HL-60 (cell line): ENCODE measurements around the gene IFI6.
A peak's percentile ranks its signal among the peaks of the same experiment; 100 is the strongest.
"Not testable (repeated sequence)": the region's sequence is repeated elsewhere in the genome, so short reads cannot be mapped to it uniquely, and the experiment has no call there.

Experiments used
- DNase-seq, 2 experiments: peaks; one replicate each; pipeline ENCODE4 v3.0.0-alpha.2; 2010 to 2020; ENCODE audit warnings: low read depth in 1 of 2, low spot score in 1 of 2
- H3K27ac ChIP-seq: fragments of 250-450 bp; sonication (Bioruptor Pico); replicated peaks from 2 replicates; pipeline ENCODE4 v1.5.1; 2020; ENCODE audit warnings: mild to moderate bottlenecking, moderate library complexity
- H3K27me3 ChIP-seq: fragments of 250-450 bp; sonication (Bioruptor Pico); 2 replicates; pipeline ENCODE4 v1.5.1; 2021; ENCODE audit warnings: mild to moderate bottlenecking, moderate library complexity; ENCODE audit not compliant: insufficient read depth, poor library complexity, severe bottlenecking
- H3K4me3 ChIP-seq: replicated peaks from 2 replicates; pipeline ENCODE4 v1.5.1; 2011; ENCODE audit warnings: mild to moderate bottlenecking, control low read depth, low read length; ENCODE audit not compliant: insufficient read depth
- GABPA ChIP-seq: IDR thresholded peaks from 2 replicates; pipeline ENCODE4 v1.6.1; 2012; ENCODE audit warnings: low read depth
- POLR2AphosphoS5 ChIP-seq: IDR thresholded peaks from 2 replicates; pipeline ENCODE4 v1.6.1; 2012; ENCODE audit warnings: low read depth
- SPI1 ChIP-seq: IDR thresholded peaks from 2 replicates; pipeline ENCODE4 v1.6.1; 2012; ENCODE audit warnings: low read depth, mild to moderate bottlenecking, borderline replicate concordance
- TF ChIP-seq, protein P1 (sequence below): IDR thresholded peaks from 2 replicates; pipeline ENCODE4 v1.6.1; 2012; ENCODE audit warnings: low read depth; ENCODE audit not compliant: insufficient replicate concordance
- TF ChIP-seq, protein P2 (sequence below): IDR thresholded peaks from one replicate; pipeline ENCODE4 v1.5.1; 2011; ENCODE audit warnings: low read length, control low read depth, inconsistent platforms; ENCODE audit not compliant: insufficient read depth

Gene IFI6

DNA sequence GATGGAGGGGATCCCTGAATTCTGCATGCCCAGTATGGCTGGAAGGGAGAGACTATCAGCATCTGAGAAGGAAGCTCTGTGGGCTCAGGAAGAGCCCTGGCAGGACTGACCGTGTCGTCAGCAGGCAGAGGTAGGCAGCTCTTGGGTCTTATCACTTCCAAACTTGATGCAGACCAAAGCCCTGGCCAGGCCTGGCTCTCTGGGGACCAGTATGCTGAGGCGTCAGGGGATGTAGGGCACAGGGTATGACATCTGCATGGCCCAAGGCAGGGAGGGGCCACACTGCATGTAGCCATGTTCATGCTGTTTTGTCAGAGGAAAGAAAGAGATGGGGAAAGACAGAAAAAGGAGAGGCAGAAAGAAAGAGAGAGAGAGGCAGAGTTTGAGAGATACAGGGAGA, 43.3 kb downstream of the IFI6 start:
- DNase-seq: no peak
- no peak overlapping the region for H3K4me3 ChIP-seq
- peak overlapping the region; percentile 40 for H3K27ac ChIP-seq
- TF ChIP-seq, protein P1, sequence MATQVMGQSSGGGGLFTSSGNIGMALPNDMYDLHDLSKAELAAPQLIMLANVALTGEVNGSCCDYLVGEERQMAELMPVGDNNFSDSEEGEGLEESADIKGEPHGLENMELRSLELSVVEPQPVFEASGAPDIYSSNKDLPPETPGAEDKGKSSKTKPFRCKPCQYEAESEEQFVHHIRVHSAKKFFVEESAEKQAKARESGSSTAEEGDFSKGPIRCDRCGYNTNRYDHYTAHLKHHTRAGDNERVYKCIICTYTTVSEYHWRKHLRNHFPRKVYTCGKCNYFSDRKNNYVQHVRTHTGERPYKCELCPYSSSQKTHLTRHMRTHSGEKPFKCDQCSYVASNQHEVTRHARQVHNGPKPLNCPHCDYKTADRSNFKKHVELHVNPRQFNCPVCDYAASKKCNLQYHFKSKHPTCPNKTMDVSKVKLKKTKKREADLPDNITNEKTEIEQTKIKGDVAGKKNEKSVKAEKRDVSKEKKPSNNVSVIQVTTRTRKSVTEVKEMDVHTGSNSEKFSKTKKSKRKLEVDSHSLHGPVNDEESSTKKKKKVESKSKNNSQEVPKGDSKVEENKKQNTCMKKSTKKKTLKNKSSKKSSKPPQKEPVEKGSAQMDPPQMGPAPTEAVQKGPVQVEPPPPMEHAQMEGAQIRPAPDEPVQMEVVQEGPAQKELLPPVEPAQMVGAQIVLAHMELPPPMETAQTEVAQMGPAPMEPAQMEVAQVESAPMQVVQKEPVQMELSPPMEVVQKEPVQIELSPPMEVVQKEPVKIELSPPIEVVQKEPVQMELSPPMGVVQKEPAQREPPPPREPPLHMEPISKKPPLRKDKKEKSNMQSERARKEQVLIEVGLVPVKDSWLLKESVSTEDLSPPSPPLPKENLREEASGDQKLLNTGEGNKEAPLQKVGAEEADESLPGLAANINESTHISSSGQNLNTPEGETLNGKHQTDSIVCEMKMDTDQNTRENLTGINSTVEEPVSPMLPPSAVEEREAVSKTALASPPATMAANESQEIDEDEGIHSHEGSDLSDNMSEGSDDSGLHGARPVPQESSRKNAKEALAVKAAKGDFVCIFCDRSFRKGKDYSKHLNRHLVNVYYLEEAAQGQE: no peak
- TF ChIP-seq POLR2AphosphoS5: no peak
- TF ChIP-seq, protein P2, sequence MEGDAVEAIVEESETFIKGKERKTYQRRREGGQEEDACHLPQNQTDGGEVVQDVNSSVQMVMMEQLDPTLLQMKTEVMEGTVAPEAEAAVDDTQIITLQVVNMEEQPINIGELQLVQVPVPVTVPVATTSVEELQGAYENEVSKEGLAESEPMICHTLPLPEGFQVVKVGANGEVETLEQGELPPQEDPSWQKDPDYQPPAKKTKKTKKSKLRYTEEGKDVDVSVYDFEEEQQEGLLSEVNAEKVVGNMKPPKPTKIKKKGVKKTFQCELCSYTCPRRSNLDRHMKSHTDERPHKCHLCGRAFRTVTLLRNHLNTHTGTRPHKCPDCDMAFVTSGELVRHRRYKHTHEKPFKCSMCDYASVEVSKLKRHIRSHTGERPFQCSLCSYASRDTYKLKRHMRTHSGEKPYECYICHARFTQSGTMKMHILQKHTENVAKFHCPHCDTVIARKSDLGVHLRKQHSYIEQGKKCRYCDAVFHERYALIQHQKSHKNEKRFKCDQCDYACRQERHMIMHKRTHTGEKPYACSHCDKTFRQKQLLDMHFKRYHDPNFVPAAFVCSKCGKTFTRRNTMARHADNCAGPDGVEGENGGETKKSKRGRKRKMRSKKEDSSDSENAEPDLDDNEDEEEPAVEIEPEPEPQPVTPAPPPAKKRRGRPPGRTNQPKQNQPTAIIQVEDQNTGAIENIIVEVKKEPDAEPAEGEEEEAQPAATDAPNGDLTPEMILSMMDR: no peak
- no peak for TF ChIP-seq SPI1
- TF ChIP-seq GABPA: no peak
- no peaks in the 10 kb centered on the region for H3K27me3 ChIP-seq

DNA sequence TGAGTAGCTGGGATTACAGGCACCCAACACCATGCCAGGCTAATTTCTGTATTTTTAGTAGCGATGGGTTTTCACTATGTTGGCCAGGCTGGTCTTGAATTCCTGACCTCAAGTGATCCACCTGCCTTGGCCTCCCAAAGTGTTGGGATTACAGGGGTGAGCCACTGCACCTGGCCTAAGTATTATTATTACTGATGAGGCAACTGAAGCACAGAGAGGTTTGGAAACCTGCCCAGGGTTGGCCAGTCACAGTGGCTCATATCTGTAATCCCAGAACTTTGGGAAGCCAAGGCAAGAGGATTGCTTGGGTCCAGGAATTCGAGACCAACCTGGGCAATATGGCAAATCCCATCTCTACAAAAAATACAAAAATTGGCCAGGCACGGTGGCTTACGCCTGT, 44.3 kb downstream of the IFI6 start:
- not testable (repeated sequence) for DNase-seq, H3K4me3 ChIP-seq, H3K27ac ChIP-seq, H3K27me3 ChIP-seq

DNA sequence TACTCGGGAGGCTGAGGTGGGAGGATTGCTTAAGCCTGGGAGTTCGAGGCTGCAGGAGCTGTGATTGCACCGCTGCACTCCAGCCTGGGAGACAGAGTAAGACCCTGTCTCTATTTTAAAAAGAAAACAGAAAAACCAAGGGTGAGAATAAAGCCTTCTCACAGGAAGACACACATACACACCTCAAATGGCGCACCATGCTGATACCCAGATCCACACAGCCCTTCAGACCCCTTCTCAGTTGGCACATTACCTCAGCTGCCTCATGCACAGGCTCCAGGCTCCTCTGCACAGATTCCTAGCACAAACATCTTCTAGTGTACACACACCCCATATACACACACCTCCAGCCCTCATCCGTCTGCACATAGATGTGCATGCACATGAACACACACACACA, 44.9 kb downstream of the IFI6 start:
- TF ChIP-seq SPI1 (no peak), GABPA (no peak), POLR2AphosphoS5 (no peak)
- TF ChIP-seq, protein P2: no peak
- TF ChIP-seq, protein P1: no peak
- peak overlapping the region; percentile 85 for H3K27ac ChIP-seq
- no peak for DNase-seq
- H3K27me3 ChIP-seq: no peaks in the 10 kb centered on the region
- no peak overlapping the region for H3K4me3 ChIP-seq

DNA sequence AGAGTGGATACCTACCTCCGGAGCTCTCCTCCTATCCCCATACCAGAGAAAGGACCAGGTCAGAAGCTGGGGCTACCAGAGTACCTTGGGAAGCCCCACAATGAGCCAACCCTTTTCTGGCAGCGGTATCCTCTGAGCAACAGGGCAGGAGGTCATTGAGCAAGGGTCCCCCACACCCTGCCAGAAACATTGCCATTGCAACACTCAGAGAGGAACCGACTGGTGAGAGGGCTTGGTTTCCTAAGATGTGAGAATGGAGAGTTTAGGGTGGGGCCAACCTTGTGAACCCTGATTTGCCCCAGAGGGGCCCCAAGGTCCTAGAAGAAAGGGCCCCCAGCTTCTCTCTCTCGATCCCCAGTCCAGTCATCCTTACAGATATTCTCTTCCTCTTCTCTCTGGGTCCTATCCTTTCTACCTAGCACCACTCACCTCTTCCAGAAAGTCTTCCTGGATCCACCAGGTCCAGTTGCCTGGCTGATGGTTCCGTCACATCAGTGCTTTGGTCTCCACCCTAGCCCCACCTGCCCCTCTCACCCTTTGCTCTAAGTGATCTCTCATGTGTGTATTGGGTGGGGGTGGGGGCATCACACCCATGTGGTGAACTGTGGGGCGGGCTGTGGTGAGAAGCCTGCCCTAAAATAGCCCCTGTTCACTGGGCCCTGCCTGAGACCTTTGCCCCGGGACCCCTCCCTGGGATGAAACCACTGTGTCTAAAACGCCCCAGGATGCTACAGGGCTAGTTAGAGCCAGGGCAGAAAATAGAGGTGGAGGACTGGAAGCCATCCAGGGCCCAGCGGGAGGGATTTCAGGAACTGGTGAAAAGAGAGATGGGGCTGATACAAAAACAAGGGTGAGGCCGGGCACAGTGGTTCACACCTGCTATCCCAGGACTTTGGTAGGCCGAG, 45.7 kb downstream of the IFI6 start:
- peak overlapping the region; percentile 85 for H3K27ac ChIP-seq
- peak; percentile 96 to 99 for DNase-seq
- H3K27me3 ChIP-seq: no peaks in the 10 kb centered on the region
- TF ChIP-seq SPI1 (peak; percentile 78), POLR2AphosphoS5 (peak; percentile 88), GABPA (no peak)
- TF ChIP-seq, protein P2: no peak
- peak overlapping the region; percentile 46 for H3K4me3 ChIP-seq
